Measurements from ENCODE around the gene ANO1. TPM values are rescaled to one million over a fixed set of nuclear protein-coding genes. Genes with fewer than 3 reads are reported as not detected.

Gene ANO1
- polyA plus RNA-seq, 1 donor (not counting 4 experiments of a cell fraction or from before 2014, with no cell fraction given): 45.2 TPM

GRCh38 chr11:70142221-70142875 lies 64.2 kb downstream of the ANO1 start:
- Histone ChIP-seq H3K4me2 (ENCODE audit: control insufficient read depth, extremely low read depth, insufficient read depth, low read depth, low read length) (peak overlapping the region; percentile 27), H3K4me1 (ENCODE audit: control insufficient read depth, extremely low read depth, insufficient read depth, low read length) (peaks cover 29% of the 10 kb centered on the region), H3K9me1 (ENCODE audit: control insufficient read depth, extremely low read depth, insufficient read depth, low read length) (no peaks in the 10 kb centered on the region), H2AFZ (ENCODE audit: control insufficient read depth, low read length) (no peak overlapping the region), H3K4me3 (ENCODE audit: control insufficient read depth in 2 of 3, extremely low read depth in 1 of 3, insufficient read depth in 2 of 3, low read depth in 1 of 3, low read length in 3 of 3) (no peak overlapping the region), H4K20me1 (ENCODE audit: control insufficient read depth, extremely low read depth, insufficient read depth, low read length) (no peaks in the 10 kb centered on the region), H3K36me3 (ENCODE audit: control insufficient read depth in 2 of 2, extremely low read depth in 1 of 2, insufficient read depth in 2 of 2, low read length in 2 of 2) (no peaks in the 10 kb centered on the region), H3K9me3 (ENCODE audit: control insufficient read depth, low read depth, low read length) (no peaks in the 10 kb centered on the region), H3K9ac (ENCODE audit: control insufficient read depth, extremely low read depth, insufficient read depth, low read length) (peak overlapping the region; percentile 65), H3K79me2 (ENCODE audit: control insufficient read depth, insufficient read depth, low read length) (no peaks in the 10 kb centered on the region), H3K27me3 (ENCODE audit: control insufficient read depth, extremely low read depth, insufficient read depth, low read length) (no peaks in the 10 kb centered on the region), H3K27ac (ENCODE audit: control insufficient read depth, insufficient read depth, low read length) (peak overlapping the region; percentile 31)
- TF ChIP-seq, protein P1, sequence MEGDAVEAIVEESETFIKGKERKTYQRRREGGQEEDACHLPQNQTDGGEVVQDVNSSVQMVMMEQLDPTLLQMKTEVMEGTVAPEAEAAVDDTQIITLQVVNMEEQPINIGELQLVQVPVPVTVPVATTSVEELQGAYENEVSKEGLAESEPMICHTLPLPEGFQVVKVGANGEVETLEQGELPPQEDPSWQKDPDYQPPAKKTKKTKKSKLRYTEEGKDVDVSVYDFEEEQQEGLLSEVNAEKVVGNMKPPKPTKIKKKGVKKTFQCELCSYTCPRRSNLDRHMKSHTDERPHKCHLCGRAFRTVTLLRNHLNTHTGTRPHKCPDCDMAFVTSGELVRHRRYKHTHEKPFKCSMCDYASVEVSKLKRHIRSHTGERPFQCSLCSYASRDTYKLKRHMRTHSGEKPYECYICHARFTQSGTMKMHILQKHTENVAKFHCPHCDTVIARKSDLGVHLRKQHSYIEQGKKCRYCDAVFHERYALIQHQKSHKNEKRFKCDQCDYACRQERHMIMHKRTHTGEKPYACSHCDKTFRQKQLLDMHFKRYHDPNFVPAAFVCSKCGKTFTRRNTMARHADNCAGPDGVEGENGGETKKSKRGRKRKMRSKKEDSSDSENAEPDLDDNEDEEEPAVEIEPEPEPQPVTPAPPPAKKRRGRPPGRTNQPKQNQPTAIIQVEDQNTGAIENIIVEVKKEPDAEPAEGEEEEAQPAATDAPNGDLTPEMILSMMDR (optimal IDR thresholded peaks at IDR 0.05 in 1 of 3, IDR thresholded peaks at IDR 0.05 in 1 of 3, conservative IDR thresholded peaks at IDR 0.05 in 1 of 3; ENCODE audit: extremely low read depth in 1 of 3, insufficient read depth in 2 of 3, low read length in 3 of 3): no peak
- TF ChIP-seq EZH2 (IDR thresholded peaks at IDR 0.05; ENCODE audit: low read length): no peak
- peak; percentile 67 for DNase-seq (ENCODE audit: low read depth, low spot score)
- FAIRE-seq: no peak
- dilution Hi-C loops (cut with MboI; ENCODE audit: extremely low pct_ligation_motif_present, low sequenced_read_pairs): no loop called here

DNA sequence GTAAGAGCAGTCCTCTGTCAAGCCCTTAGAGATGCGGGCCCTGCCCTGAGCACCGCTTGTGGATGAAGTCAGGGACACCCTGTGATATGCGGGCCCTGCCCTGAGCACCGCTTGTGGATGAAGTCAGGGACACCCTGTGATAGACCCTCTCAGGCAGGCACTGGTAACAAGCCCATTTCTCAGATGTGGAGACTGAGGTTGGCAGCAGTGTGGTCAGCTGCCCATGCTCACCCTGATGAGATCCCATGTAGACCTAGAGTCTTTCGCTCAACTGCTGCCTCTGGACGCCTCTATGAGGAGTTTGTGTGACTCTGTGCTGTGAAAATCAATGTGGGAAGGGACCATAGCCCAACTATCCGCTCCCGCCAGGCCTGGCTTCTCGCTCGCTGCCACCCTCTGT lies 66.1 kb downstream of the ANO1 start:
- Histone ChIP-seq H3K4me3 (ENCODE audit: control insufficient read depth in 2 of 3, extremely low read depth in 1 of 3, insufficient read depth in 2 of 3, low read depth in 1 of 3, low read length in 3 of 3) (no peak overlapping the region), H3K9me1 (ENCODE audit: control insufficient read depth, extremely low read depth, insufficient read depth, low read length) (no peaks in the 10 kb centered on the region), H3K4me2 (ENCODE audit: control insufficient read depth, extremely low read depth, insufficient read depth, low read depth, low read length) (no peak overlapping the region), H3K27ac (ENCODE audit: control insufficient read depth, insufficient read depth, low read length) (no peak overlapping the region), H3K9me3 (ENCODE audit: control insufficient read depth, low read depth, low read length) (no peaks in the 10 kb centered on the region), H3K79me2 (ENCODE audit: control insufficient read depth, insufficient read depth, low read length) (no peaks in the 10 kb centered on the region), H3K4me1 (ENCODE audit: control insufficient read depth, extremely low read depth, insufficient read depth, low read length) (peaks cover 29% of the 10 kb centered on the region), H4K20me1 (ENCODE audit: control insufficient read depth, extremely low read depth, insufficient read depth, low read length) (no peaks in the 10 kb centered on the region), H3K27me3 (ENCODE audit: control insufficient read depth, extremely low read depth, insufficient read depth, low read length) (no peaks in the 10 kb centered on the region), H2AFZ (ENCODE audit: control insufficient read depth, low read length) (no peak overlapping the region), H3K36me3 (ENCODE audit: control insufficient read depth in 2 of 2, extremely low read depth in 1 of 2, insufficient read depth in 2 of 2, low read length in 2 of 2) (no peaks in the 10 kb centered on the region), H3K9ac (ENCODE audit: control insufficient read depth, extremely low read depth, insufficient read depth, low read length) (no peak overlapping the region)
- FAIRE-seq (no peak), DNase-seq (ENCODE audit: low read depth, low spot score) (no peak)
- TF ChIP-seq, protein P1 (optimal IDR thresholded peaks at IDR 0.05 in 1 of 3, IDR thresholded peaks at IDR 0.05 in 1 of 3, conservative IDR thresholded peaks at IDR 0.05 in 1 of 3; ENCODE audit: extremely low read depth in 1 of 3, insufficient read depth in 2 of 3, low read length in 3 of 3): no peak
- no peak for TF ChIP-seq EZH2 (IDR thresholded peaks at IDR 0.05; ENCODE audit: low read length)
- dilution Hi-C loops (cut with MboI; ENCODE audit: extremely low pct_ligation_motif_present, low sequenced_read_pairs): no loop called here

All from keratinocyte (primary cell).